Dendritic cell treated with granulocyte-macrophage colony-stimulating factor and Interleukin-4, amounts not matched to agents 40 ng/mL and 50 ng/mL, for 4 days (primary cell): ENCODE results near the gene TBC1D28.
"Not testable (repeated sequence)": the region's sequence is repeated elsewhere in the genome, so short reads cannot be mapped to it uniquely, and the experiment has no call there.

ENCODE experiments used
- H3K27ac Mint-ChIP-seq: one replicate; pipeline ENCODE4 v1.8.0; 2022; ENCODE audit warnings: mild to moderate bottlenecking, mixed read lengths
- H3K27me3 Mint-ChIP-seq: one replicate; pipeline ENCODE4 v1.8.0; 2022; ENCODE audit warnings: mild to moderate bottlenecking, mixed read lengths
- H3K36me3 Mint-ChIP-seq: one replicate; pipeline ENCODE4 v1.8.0; 2022; ENCODE audit warnings: low read depth, mixed read lengths
- H3K4me1 Mint-ChIP-seq: one replicate; pipeline ENCODE4 v1.8.0; 2022; ENCODE audit warnings: low read depth, mixed read lengths
- H3K4me3 Mint-ChIP-seq: one replicate; pipeline ENCODE4 v1.8.0; 2022; ENCODE audit warnings: mild to moderate bottlenecking, moderate library complexity, mixed read lengths
- H3K9me3 Mint-ChIP-seq: one replicate; pipeline ENCODE4 v1.8.0; 2022; ENCODE audit warnings: mixed read lengths
- intact Hi-C: fragments of 100-400 bp; cut with micrococcal nuclease; formaldehyde crosslinking; loops from one replicate; pipeline ENCODE4 v1.15.0; 2022

TBC1D28 gene

GRCh38 chr17:18644291-18644690 lies at the start of gene TBC1D28:
Gene TBC1D28, minus strand, starts transcription at chr17:18644391. Its CDS starts 3,039 bp downstream, at chr17:18641352.
- H3K9me3 Mint-ChIP-seq, H3K27me3 Mint-ChIP-seq, H3K4me3 Mint-ChIP-seq, intact Hi-C loops, H3K27ac Mint-ChIP-seq, H3K36me3 Mint-ChIP-seq, H3K4me1 Mint-ChIP-seq: not testable (repeated sequence)

- H3K9me3 Mint-ChIP-seq, H3K4me3 Mint-ChIP-seq, H3K27me3 Mint-ChIP-seq, intact Hi-C loops, H3K4me1 Mint-ChIP-seq, H3K27ac Mint-ChIP-seq, H3K36me3 Mint-ChIP-seq: not testable (repeated sequence)
These were observed 38.5 kb upstream of the TBC1D28 start for GRCh38 chr17:18682668-18683067.

- H3K4me3 Mint-ChIP-seq, result peak within 1 kb of the TSS; percentile 71
- intact Hi-C loops, H3K9me3 Mint-ChIP-seq, H3K27me3 Mint-ChIP-seq, H3K36me3 Mint-ChIP-seq, H3K4me1 Mint-ChIP-seq, H3K27ac Mint-ChIP-seq: not testable (repeated sequence)
These were observed 37.8 kb upstream of the TBC1D28 start, which contains the start of gene FOXO3B for GRCh38 chr17:18681767-18682571. Gene FOXO3B, minus strand, starts transcription at chr17:18682314. Its CDS starts 663 bp downstream, at chr17:18681651.

GRCh38 chr17:18677381-18677780 lies 33.2 kb upstream of the TBC1D28 start:
- H3K36me3 Mint-ChIP-seq, H3K27me3 Mint-ChIP-seq, intact Hi-C loops, H3K4me1 Mint-ChIP-seq, H3K4me3 Mint-ChIP-seq, H3K9me3 Mint-ChIP-seq, H3K27ac Mint-ChIP-seq: not testable (repeated sequence)

- H3K4me1 Mint-ChIP-seq, H3K9me3 Mint-ChIP-seq, H3K27me3 Mint-ChIP-seq, H3K36me3 Mint-ChIP-seq, H3K4me3 Mint-ChIP-seq, H3K27ac Mint-ChIP-seq, intact Hi-C loops: not testable (repeated sequence)
These were observed 32.7 kb upstream of the TBC1D28 start for GRCh38 chr17:18676928-18677327.

- H3K4me3 Mint-ChIP-seq, H3K36me3 Mint-ChIP-seq, H3K4me1 Mint-ChIP-seq, intact Hi-C loops, H3K27ac Mint-ChIP-seq, H3K27me3 Mint-ChIP-seq: not testable (repeated sequence)
- peaks cover 29% of the 10 kb centered on the region for H3K9me3 Mint-ChIP-seq
These were observed 28.4 kb upstream of the TBC1D28 start for GRCh38 chr17:18672395-18673227.

- H3K36me3 Mint-ChIP-seq, H3K4me3 Mint-ChIP-seq, H3K4me1 Mint-ChIP-seq, H3K27me3 Mint-ChIP-seq, intact Hi-C loops, H3K27ac Mint-ChIP-seq: not testable (repeated sequence)
- H3K9me3 Mint-ChIP-seq, result peaks cover 31% of the 10 kb centered on the region
These were observed 24.4 kb upstream of the TBC1D28 start for GRCh38 chr17:18668625-18669024.

GRCh38 chr17:18667535-18667934 lies 23.3 kb upstream of the TBC1D28 start:
- peaks cover 42% of the 10 kb centered on the region for H3K9me3 Mint-ChIP-seq
- H3K36me3 Mint-ChIP-seq, H3K4me1 Mint-ChIP-seq, H3K27me3 Mint-ChIP-seq, H3K27ac Mint-ChIP-seq, intact Hi-C loops, H3K4me3 Mint-ChIP-seq: not testable (repeated sequence)

GRCh38 chr17:18666326-18666725 lies 22.1 kb upstream of the TBC1D28 start:
- H3K4me3 Mint-ChIP-seq, H3K27me3 Mint-ChIP-seq, H3K4me1 Mint-ChIP-seq, H3K27ac Mint-ChIP-seq, intact Hi-C loops, H3K36me3 Mint-ChIP-seq: not testable (repeated sequence)
- H3K9me3 Mint-ChIP-seq, result peaks cover 47% of the 10 kb centered on the region

GRCh38 chr17:18661924-18662624 lies 17.9 kb upstream of the TBC1D28 start:
- H3K4me3 Mint-ChIP-seq, H3K27me3 Mint-ChIP-seq, intact Hi-C loops, H3K4me1 Mint-ChIP-seq, H3K36me3 Mint-ChIP-seq, H3K27ac Mint-ChIP-seq: not testable (repeated sequence)
- H3K9me3 Mint-ChIP-seq, result peaks cover 30% of the 10 kb centered on the region

- H3K36me3 Mint-ChIP-seq, H3K4me3 Mint-ChIP-seq, H3K4me1 Mint-ChIP-seq, intact Hi-C loops, H3K27ac Mint-ChIP-seq, H3K9me3 Mint-ChIP-seq: not testable (repeated sequence)
- peaks cover 12% of the 10 kb centered on the region for H3K27me3 Mint-ChIP-seq
These were observed 5.9 kb upstream of the TBC1D28 start for GRCh38 chr17:18650094-18650493.

GRCh38 chr17:18643124-18643523 lies 1.1 kb downstream of the TBC1D28 start:
- H3K4me3 Mint-ChIP-seq, H3K27me3 Mint-ChIP-seq, H3K36me3 Mint-ChIP-seq, H3K27ac Mint-ChIP-seq, H3K9me3 Mint-ChIP-seq, intact Hi-C loops, H3K4me1 Mint-ChIP-seq: not testable (repeated sequence)

- intact Hi-C loops, result not testable (repeated sequence)
These were observed 5.8 kb downstream of the TBC1D28 start for GRCh38 chr17:18638357-18638756.

GRCh38 chr17:18636237-18636636 lies 8.0 kb downstream of the TBC1D28 start:
- H3K9me3 Mint-ChIP-seq, H3K27ac Mint-ChIP-seq, intact Hi-C loops, H3K4me3 Mint-ChIP-seq, H3K36me3 Mint-ChIP-seq: not testable (repeated sequence)
- Mint-ChIP-seq H3K27me3 (peaks cover 40% of the 10 kb centered on the region), H3K4me1 (peaks cover 10% of the 10 kb centered on the region)

More at GRCh38 chr17:18638357-18638756, 5.8 kb downstream of the TBC1D28 start:
- not testable (repeated sequence) for H3K36me3 Mint-ChIP-seq, H3K4me3 Mint-ChIP-seq, H3K9me3 Mint-ChIP-seq, H3K27ac Mint-ChIP-seq
- Mint-ChIP-seq H3K27me3 (peaks cover 34% of the 10 kb centered on the region), H3K4me1 (peaks cover 10% of the 10 kb centered on the region)
